ENCODE data around the gene SLC38A9. TPM values are rescaled to one million over a fixed set of nuclear protein-coding genes. Genes with fewer than 3 reads are reported as not detected.

SLC38A9 gene
- total RNA-seq, 2 donors from 2014 or later: 16.6 to 19.6 TPM

DNA sequence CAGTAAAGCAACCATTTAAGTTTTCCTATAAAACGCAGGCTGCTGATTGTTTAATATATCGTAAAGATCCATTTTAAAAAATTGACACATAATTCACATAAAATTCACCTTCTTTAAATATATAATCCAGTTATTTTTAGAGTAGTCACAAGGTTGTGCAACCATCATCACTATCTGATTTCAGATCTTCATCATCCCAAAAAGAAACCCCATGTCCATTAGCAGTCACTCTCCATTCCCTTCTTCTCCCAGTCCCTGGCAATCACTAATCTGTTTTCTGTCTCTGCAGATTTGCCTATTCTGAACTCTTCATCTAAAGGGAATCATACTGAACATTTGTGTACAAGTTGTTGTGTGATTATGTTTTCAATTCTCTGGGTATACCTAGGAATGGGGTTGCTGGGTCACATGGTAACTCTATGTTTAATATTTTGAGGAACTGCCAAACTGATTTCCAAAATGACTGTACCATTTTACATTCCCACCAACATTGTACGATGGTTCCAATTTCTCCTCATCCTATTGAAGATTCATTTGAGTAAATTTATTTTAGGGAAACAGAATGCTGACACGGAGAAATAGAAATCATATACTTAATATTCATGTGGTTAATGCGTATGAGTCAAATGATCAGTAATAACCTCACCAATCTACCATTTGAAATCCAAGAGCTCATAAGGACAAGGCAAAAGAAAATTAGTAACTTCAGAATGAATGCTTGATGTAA is 119.6 kb downstream of the SLC38A9 start:
- ATAC-seq (ENCODE audit: insufficient number of reproducible peaks, low FRiP score, low read depth) (no peak), DNase-seq (ENCODE audit: low spot score) (no peak)
- TF ChIP-seq, protein P1, sequence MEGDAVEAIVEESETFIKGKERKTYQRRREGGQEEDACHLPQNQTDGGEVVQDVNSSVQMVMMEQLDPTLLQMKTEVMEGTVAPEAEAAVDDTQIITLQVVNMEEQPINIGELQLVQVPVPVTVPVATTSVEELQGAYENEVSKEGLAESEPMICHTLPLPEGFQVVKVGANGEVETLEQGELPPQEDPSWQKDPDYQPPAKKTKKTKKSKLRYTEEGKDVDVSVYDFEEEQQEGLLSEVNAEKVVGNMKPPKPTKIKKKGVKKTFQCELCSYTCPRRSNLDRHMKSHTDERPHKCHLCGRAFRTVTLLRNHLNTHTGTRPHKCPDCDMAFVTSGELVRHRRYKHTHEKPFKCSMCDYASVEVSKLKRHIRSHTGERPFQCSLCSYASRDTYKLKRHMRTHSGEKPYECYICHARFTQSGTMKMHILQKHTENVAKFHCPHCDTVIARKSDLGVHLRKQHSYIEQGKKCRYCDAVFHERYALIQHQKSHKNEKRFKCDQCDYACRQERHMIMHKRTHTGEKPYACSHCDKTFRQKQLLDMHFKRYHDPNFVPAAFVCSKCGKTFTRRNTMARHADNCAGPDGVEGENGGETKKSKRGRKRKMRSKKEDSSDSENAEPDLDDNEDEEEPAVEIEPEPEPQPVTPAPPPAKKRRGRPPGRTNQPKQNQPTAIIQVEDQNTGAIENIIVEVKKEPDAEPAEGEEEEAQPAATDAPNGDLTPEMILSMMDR (IDR thresholded peaks at IDR 0.05): no peak
- Histone ChIP-seq H3K27me3 (replicated peaks; ENCODE audit: insufficient read depth) (no peaks in the 10 kb centered on the region), H3K4me3 (no peak overlapping the region), H3K36me3 (no peaks in the 10 kb centered on the region), H3K27ac (peak overlapping the region in 1 of 2 donors; percentile 24), H3K9me3 (no peaks in the 10 kb centered on the region), H3K4me1 (ENCODE audit: control insufficient read depth in 1 of 2, low read depth in 2 of 2) (peaks cover 9 to 10% of the 10 kb centered on the region in 2 donors)

DNA sequence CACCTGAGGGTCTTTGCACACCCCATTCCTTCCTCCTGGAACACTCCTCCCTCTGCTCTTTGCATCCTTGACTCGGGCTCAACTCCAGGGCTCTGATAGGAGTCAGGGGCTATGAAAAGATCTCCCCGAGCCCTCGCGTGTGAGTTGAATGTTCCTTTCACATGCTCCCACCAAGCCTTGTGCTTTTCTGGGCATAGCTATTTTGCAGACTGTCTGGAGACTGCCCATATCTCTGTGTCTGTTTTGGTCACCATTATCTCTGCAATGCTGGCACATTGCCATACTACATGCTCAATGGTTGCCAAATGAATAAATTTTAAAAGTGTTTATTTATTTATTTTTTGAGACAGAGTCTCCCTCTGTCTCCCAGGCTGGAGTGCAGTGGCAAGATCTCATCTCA is 120.4 kb downstream of the SLC38A9 start:
- no peak overlapping the region for H3K27ac ChIP-seq
- no peak for DNase-seq (ENCODE audit: low spot score)
- no peak overlapping the region for H3K4me3 ChIP-seq
- peaks cover under 1 to 1% of the 10 kb centered on the region in 2 donors for H3K4me1 ChIP-seq (ENCODE audit: control insufficient read depth in 1 of 2, low read depth in 2 of 2)
- no peaks in the 10 kb centered on the region for H3K9me3 ChIP-seq
- H3K36me3 ChIP-seq: no peaks in the 10 kb centered on the region
- H3K27me3 ChIP-seq (replicated peaks; ENCODE audit: insufficient read depth): no peaks in the 10 kb centered on the region
- ATAC-seq (ENCODE audit: insufficient number of reproducible peaks, low FRiP score, low read depth): no peak
- TF ChIP-seq, protein P1 (IDR thresholded peaks at IDR 0.05): no peak

DNA sequence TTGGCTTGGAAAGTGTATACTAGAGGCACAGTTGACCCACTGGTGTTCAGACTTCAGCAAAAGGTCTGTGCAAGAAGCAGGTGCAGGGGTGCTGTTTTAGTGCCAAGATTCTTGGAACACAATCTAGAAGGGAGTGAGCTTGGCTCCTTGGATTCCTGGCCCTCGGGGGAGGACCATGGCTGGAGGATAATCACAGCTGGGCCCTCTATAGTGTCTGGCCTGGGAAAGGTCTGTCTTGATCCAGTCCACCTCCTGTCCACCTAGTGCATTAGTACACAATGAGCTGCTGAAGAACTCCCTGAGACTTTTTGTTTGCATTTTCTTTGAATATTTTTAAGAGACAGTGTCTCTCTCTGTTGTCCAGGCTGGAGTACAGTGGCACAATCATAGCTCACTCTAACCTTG is 126.9 kb downstream of the SLC38A9 start:
- Histone ChIP-seq H3K9me3 (no peaks in the 10 kb centered on the region), H3K36me3 (no peaks in the 10 kb centered on the region), H3K4me3 (no peak overlapping the region), H3K27me3 (replicated peaks; ENCODE audit: insufficient read depth) (no peaks in the 10 kb centered on the region), H3K27ac (no peak overlapping the region), H3K4me1 (ENCODE audit: control insufficient read depth in 1 of 2, low read depth in 2 of 2) (peaks cover 0 to 6% of the 10 kb centered on the region in 2 donors)
- TF ChIP-seq, protein P1 (IDR thresholded peaks at IDR 0.05): no peak
- no peak for ATAC-seq (ENCODE audit: insufficient number of reproducible peaks, low FRiP score, low read depth)
- DNase-seq (ENCODE audit: low spot score): no peak

DNA sequence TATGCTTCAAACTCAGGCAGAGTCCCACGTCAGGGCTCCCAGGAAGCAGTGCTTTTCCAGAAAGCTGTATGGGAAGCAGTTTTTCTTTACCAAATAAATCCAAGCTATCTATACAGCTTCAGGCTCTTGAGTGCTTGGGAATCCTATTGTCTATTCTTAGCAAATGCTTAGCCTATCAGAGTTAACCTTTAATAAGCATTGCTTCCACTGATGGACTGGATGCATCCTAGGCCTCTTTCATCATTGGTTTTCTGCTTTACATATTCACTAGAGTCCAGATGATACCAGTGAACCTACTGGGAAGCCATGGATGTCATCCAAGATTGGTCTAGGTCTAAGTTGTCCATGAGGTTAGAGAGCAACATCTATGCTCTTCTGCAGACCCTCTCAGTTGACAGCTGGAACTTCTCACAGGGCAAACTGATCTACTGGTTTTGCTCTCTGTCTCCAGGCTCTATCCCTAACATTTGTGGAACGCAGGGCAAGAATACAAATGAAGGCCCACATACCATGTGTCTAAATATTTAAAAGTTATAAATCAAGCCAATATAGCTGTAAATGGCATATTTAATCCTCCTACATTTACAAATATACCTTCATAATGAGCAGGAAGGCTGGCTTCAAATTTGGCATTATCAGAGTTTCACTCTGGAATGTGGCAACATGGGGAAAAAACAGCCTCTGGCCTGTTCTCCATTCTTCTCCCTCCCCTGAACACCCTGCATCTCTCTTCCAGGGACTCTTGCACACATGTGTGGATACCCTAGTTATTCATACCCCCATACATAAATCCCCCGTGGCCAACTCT is 127.5 kb downstream of the SLC38A9 start:
- H3K36me3 ChIP-seq: no peaks in the 10 kb centered on the region
- H3K27ac ChIP-seq: no peak overlapping the region
- no peak overlapping the region for H3K4me3 ChIP-seq
- H3K9me3 ChIP-seq: no peaks in the 10 kb centered on the region
- ATAC-seq (ENCODE audit: insufficient number of reproducible peaks, low FRiP score, low read depth): no peak
- no peak for DNase-seq (ENCODE audit: low spot score)
- H3K27me3 ChIP-seq (replicated peaks; ENCODE audit: insufficient read depth): no peaks in the 10 kb centered on the region
- H3K4me1 ChIP-seq (ENCODE audit: control insufficient read depth in 1 of 2, low read depth in 2 of 2): peaks cover 0 to 7% of the 10 kb centered on the region in 2 donors
- TF ChIP-seq, protein P1 (IDR thresholded peaks at IDR 0.05): no peak

DNA sequence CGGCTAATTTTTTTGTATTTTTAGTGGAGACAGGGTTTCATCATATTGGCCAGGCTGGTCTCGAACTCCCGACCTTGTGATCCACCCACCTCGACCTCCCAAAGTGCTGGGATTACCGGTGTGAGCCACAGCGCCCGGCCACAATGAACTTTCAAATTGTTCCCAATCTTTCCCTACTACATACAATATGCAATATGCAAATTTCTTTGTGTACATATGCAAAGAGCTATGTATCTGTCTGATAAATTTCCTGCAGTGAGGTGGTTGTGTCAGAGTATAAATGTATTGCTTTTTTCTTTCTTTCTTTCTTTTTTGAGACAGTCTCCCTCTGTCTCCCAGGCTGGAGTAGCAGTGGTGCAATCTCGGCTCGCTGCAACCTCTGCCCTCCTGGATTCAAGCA is 128.5 kb downstream of the SLC38A9 start:
- ATAC-seq (ENCODE audit: insufficient number of reproducible peaks, low FRiP score, low read depth): no peak
- H3K27ac ChIP-seq: no peak overlapping the region
- TF ChIP-seq, protein P1 (IDR thresholded peaks at IDR 0.05): no peak

More for the DNA sequence above, 128.5 kb downstream of the SLC38A9 start:
- no peaks in the 10 kb centered on the region for H3K9me3 ChIP-seq
- no peaks in the 10 kb centered on the region for H3K27me3 ChIP-seq (replicated peaks; ENCODE audit: insufficient read depth)
- no peak for DNase-seq (ENCODE audit: low spot score)
- H3K4me1 ChIP-seq (ENCODE audit: control insufficient read depth in 1 of 2, low read depth in 2 of 2): peaks cover 8 to 17% of the 10 kb centered on the region in 2 donors
- H3K4me3 ChIP-seq: no peak overlapping the region
- no peaks in the 10 kb centered on the region for H3K36me3 ChIP-seq
